ENCODE data around the gene SCMH1.

- TF ChIP-seq POLR2A (IDR thresholded peaks at IDR 0.05) (no peak), CTCF (IDR thresholded peaks at IDR 0.05) (no peak), POLR2AphosphoS5 (IDR thresholded peaks at IDR 0.05) (no peak)
These were observed 24.7 kb downstream of the SCMH1 start for GRCh38 chr1:41217441-41217840.

Measured in breast epithelium (tissue), 3 donors.